ENCODE data around the gene GNPTG. TPM values are rescaled to one million over a fixed set of nuclear protein-coding genes. Genes with fewer than 3 reads are reported as not detected.

GNPTG gene
- total RNA-seq, 1 experiment from 2014 or later = 29.4 TPM

- Histone ChIP-seq H3K18ac (ENCODE audit: insufficient read length, low read depth, low read length) (no peak overlapping the region), H2BK5ac (ENCODE audit: insufficient read length, low read length) (no peak overlapping the region), H3K27me3 (ENCODE audit: insufficient read depth, low read length) (no peaks in the 10 kb centered on the region), H3K56ac (ENCODE audit: insufficient read length, low read depth, low read length) (no peak overlapping the region), H3K79me2 (ENCODE audit: insufficient read depth, low read length) (peaks cover 15% of the 10 kb centered on the region; the same call in 1 of the 2 replicates), H2BK12ac (ENCODE audit: insufficient read length, low read depth, low read length) (no peak overlapping the region), H3K23me2 (ENCODE audit: insufficient read length, low read depth, low read length, poor library complexity, severe bottlenecking) (no peaks in the 10 kb centered on the region), H3K4me1 (ENCODE audit: insufficient read depth, low read length) (no peaks in the 10 kb centered on the region), H4K91ac (ENCODE audit: insufficient read length, low read depth, low read length) (no peak overlapping the region), H2AFZ (ENCODE audit: low read length) (no peak overlapping the region), H4K5ac (ENCODE audit: insufficient read length, low read depth, low read length) (no peak overlapping the region), H3K9ac (ENCODE audit: extremely low read depth, insufficient read length, low read length) (no peak overlapping the region), H2BK120ac (ENCODE audit: low read depth, low read length, poor library complexity, severe bottlenecking) (no peak overlapping the region), H4K8ac (replicated peaks; ENCODE audit: insufficient read length, low read depth, low read length) (no peak overlapping the region), H3K27ac (ENCODE audit: insufficient read length, low read depth, low read length) (no peak overlapping the region), H3K9me3 (ENCODE audit: control insufficient read depth, low read depth, low read length) (no peaks in the 10 kb centered on the region), H2BK15ac (ENCODE audit: low read depth, low read length) (no peak overlapping the region), H3K79me1 (ENCODE audit: insufficient read depth, low read depth, low read length, poor library complexity, severe bottlenecking) (peaks cover 5% of the 10 kb centered on the region), H3K23ac (ENCODE audit: insufficient read length, low read depth, low read length) (no peak overlapping the region), H3K4ac (ENCODE audit: low read depth, low read length) (no peak overlapping the region), H2AK5ac (ENCODE audit: insufficient read length, low read length) (no peak overlapping the region), H2BK20ac (ENCODE audit: low read depth, low read length, poor library complexity, severe bottlenecking) (no peak overlapping the region), H4K20me1 (ENCODE audit: control insufficient read depth, insufficient read depth, insufficient read length) (no peaks in the 10 kb centered on the region), H3K4me2 (ENCODE audit: insufficient read depth, insufficient read length, low read length) (no peak overlapping the region), H3K14ac (ENCODE audit: insufficient read depth, low read length) (no peak overlapping the region), H3T11ph (ENCODE audit: low read length) (no peak overlapping the region)
- no peak for DNase-seq
- Mint-ChIP-seq H3K27me3 (ENCODE audit: low read depth) (no peaks in the 10 kb centered on the region), H3K9me3 (no peaks in the 10 kb centered on the region), H3K4me3 (no peak overlapping the region), H3K36me3 (ENCODE audit: insufficient read depth in 1 of 3, low read depth in 3 of 3) (peaks cover 51 to 90% (median 74%) of the 10 kb centered on the region in 3 experiments; a peak in 6 of 7 replicates), H3K27ac (peak overlapping the region in 2 of 3 experiments; percentile 23 to 87; a peak in 4 of 7 replicates), H3K4me1 (no peaks in the 10 kb centered on the region)
- TF ChIP-seq CTCF (conservative IDR thresholded peaks at IDR 0.05) = no peak
- no CpG with 5 or more reads among the region's 9 CpGs for WGBS (ENCODE audit: extremely low coverage, insufficient read length, low lambda C conversion rate)
Measured at GRCh38 chr16:1318268-1318545, 33.5 kb upstream of the GNPTG start.
